GM19328 (cell line): ENCODE measurements around the gene NPIPB8.
"Not testable (repeated sequence)": the region's sequence is repeated elsewhere in the genome, so short reads cannot be mapped to it uniquely, and the experiment has no call there.

ENCODE experiments used
- ATAC-seq: cut with Tn5 transposase; IDR thresholded peaks from one replicate; pipeline ENCODE4 v1.9.1; 2021; ENCODE audit warnings: mild to moderate bottlenecking, moderate library complexity; ENCODE audit not compliant: unreplicated experiment

NPIPB8 gene

DNA sequence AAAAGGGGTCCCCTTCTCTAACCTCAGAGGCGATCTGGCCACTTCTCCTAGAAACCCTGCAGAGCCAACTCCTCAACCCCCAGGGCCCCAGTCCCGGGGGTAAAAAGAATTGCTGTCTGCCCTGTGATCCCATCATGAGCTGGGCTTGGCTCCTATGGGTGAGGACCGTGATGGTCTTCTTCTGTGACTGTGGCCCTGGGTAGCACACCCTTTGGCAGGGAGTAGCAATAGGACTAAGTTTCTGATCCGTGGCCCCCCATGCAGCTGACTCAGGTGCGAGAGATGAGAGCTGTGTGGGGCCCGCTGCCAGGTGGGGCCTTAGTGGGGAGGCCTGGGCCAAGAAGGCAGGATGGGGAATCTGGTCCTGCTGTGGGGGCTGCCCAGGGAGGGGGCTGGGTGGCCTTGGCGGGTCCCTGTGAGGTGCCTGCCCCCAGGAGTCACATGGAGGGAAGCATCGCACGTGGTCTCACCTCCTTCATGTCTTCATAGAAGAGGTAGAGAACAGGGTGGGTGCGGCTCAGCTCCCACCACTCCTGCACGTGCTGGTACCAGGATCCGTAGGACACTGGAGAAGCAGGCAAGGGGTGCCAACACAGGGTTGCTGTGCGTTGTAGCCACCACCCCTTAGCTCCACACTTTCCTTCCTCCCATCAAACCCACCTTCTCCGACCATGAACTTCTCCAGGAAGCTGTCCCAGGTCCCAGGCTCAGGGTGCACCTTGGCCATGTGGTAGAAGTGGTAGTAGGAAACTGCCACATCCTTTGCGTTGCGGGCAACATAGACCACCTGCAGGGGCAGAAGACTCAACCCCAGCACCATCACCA is 31.4 kb upstream of the NPIPB8 start:
- ATAC-seq = no peak

DNA sequence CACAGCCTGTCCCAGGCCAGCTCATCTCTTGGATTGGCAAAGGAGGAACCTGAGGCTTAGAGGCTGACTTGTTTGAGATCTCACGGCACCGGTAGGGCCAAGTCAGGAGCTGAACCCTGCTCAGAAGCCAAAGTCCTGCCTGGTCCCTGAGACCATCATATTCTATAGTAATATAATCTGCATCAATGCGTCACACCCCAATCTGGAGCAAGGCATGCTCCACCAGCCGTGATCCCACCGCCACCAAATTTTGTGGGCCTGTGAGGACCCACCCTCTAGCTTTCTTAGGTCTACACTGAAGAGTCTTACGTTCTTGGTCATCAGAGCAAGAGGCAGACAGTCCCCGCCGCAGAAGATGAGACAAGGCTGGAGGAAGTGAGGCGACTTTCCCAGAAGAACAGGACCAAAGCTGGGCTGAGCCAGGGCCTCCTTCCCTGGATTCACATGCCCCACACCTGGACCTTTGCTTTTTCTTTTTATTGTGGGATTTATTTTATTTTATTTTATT is 30.7 kb upstream of the NPIPB8 start:
- ATAC-seq = no peak

GRCh38 chr16:28607681-28608495 is 30.0 kb upstream of the NPIPB8 start:
- ATAC-seq = not testable (repeated sequence)

DNA sequence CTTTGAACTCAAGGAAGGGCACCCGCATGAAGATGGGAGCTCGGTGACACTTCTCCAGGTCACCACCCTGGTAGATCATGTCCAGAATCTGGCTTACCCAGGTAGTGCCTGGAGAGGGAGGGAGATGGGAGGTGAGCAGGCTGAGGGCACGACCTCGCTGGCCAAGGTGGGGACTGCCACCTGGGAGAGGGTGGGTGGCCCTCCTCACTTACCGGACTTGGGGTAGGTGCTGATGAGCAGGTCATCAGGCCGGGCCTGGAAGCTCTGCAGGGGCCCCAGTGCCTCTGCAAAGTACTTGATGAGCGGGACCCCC is 29.4 kb upstream of the NPIPB8 start:
- ATAC-seq = not testable (repeated sequence)

GRCh38 chr16:28608867-28609596 is 28.8 kb upstream of the NPIPB8 start:
- ATAC-seq = not testable (repeated sequence)

GRCh38 chr16:28609631-28610594 is 28.0 kb upstream of the NPIPB8 start, which contains the start of gene SULT1A1:
SULT1A1 (minus strand) TSS chr16:28610044; CDS start chr16:28608855, 1,189 bp downstream.
- no peak for ATAC-seq

DNA sequence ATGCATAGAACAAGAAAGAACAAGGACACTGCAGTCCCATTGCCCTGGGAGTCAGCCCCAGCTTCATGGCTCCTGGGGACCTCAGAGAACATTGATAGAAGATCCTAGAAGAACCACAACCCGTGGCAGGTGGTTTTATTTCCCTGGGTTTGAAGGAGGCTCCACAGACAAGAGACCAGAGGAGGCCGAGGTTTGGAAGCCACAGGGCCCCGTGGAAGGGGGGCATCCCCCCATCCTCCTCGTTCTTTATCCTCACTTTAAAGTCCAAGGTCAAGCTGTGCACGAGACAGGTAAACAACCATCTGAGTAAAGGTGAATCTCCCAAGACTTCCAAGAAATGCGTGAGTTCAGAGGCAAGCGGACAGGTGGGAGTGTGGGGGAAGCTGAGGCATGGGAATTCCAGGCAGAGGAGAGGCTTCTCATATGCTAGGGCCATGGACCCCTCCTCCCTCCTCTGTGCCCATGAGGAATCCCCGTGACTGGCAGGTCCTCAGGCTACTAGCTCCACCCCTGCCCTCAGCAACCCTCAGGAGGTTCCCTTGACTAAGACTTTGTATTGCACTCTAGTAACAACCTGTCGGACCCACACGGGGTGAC is 27.2 kb upstream of the NPIPB8 start:
- ATAC-seq = no peak

- ATAC-seq = not testable (repeated sequence)
Measured at GRCh38 chr16:28612359-28613280, 25.2 kb upstream of the NPIPB8 start.

GRCh38 chr16:28613912-28614311 is 24.0 kb upstream of the NPIPB8 start:
- ATAC-seq = not testable (repeated sequence)

- ATAC-seq = not testable (repeated sequence)
Measured at GRCh38 chr16:28614561-28614960, 23.3 kb upstream of the NPIPB8 start.

GRCh38 chr16:28615486-28616223 is 22.2 kb upstream of the NPIPB8 start:
- ATAC-seq = not testable (repeated sequence)

DNA sequence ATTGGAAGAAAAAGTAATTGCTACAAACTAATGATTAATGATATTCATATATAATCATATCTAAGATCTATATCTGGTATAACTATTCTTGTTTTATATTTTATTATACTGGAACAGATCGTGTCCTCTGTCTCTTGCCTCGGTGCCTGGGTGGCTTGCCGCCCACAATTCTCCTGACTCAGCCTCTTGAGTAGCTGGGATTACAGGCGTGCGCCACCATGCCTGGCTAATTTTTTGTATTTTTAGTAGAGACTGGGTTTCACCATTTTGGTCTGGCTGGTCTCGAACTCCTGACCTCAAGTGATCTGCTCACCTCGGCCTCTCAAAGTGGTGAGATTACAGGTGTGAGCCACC is 21.7 kb upstream of the NPIPB8 start:
- ATAC-seq = not testable (repeated sequence)

DNA sequence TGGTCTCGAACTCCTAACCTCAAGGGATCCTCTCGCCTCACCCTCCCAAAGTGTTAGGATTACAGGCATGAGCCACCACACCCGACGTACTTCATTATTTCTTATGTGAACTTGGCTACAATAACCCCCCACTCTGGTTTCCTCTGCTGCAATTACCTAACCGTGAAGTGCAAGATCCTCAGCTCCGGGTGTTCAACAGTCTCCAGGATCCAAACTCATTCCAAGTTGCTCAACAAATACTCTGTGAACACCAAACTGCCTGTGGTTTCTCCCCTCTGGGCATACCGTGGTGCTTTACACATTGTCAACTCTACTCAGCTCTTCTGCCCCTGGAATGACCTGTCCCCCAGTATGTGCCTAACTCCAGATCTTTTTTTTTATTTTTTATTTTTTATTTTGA is 21.2 kb upstream of the NPIPB8 start:
- ATAC-seq = no peak

DNA sequence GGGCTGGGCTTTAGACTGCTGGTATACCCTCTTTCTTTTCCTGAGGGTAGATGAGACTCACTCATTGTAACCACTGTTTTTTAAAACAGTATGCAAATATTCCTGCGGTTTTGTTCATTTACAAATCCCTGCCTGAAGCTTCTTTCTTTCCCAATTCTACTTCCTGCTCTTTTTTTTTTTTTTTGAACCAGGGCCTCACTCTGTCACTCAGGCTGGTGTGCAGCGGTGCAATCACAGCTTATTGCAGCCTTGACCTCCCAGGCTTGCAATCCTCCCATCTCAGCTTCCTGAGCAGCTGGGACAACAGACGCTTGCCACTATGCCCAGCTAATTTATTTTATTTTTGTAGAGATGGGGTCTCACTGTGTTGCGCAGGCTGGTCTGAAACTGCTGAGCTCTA is 20.0 kb upstream of the NPIPB8 start:
- no peak for ATAC-seq

DNA sequence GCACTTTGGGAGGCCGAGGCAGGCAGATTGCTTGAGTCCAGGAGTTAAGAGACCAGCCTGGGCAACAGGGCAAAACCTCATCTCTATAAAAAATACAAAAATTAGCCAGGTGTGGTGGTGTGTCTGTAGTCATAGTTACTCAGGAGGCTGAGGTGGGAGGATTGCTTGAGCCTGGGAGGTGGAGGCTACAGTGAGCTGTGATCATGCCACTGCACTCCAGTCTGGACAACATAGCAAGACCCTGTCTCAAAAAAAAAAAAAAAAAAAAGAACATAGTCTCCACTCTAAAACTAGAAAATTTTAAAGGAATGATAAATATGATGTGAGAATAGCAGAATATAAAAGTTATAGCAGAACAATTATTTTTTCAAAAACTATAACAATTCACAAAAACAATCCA is 17.5 kb upstream of the NPIPB8 start:
- ATAC-seq = not testable (repeated sequence)

GRCh38 chr16:28621481-28622155 is 16.2 kb upstream of the NPIPB8 start:
- ATAC-seq = no peak

DNA sequence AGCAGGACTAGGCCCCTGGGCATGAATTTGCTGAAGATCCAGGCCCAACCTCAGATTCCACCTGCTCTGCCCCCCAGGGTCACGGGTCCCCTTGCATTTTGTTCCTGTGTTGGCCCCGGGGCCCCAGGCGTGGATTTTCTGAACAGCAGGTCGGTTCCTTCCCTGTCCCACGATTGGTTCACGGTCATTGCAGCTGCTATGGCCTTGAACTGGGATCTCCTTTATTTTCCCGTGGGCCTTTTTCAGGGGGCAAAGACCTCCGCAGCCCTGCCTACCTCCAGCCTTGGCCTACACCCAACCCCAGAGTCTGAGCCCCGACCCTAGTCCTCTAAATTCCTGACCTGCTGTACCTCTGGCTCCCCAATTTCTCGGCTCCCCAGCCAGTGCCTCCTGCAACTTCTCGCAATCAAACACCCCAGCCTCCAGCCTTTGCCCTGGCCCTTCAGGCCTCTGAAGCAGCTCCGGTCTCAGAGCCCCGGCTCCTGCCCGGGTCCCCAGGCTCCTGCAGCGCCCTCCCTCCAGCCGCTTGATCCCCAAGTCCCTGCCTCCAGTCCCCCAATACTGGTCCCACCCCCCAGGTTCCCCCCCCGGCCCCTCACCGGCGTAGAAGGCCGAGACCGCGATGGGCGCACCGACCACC is 15.2 kb upstream of the NPIPB8 start:
- not testable (repeated sequence) for ATAC-seq
